ENCODE measurements around the gene DUSP12. TPM values are rescaled to one million over a fixed set of nuclear protein-coding genes. Genes with fewer than 3 reads are reported as not detected.

The DUSP12 gene
- polyA plus RNA-seq, 1 of the 3 experiments (the other 2 are of a cell fraction) = 41.7 TPM

DNA sequence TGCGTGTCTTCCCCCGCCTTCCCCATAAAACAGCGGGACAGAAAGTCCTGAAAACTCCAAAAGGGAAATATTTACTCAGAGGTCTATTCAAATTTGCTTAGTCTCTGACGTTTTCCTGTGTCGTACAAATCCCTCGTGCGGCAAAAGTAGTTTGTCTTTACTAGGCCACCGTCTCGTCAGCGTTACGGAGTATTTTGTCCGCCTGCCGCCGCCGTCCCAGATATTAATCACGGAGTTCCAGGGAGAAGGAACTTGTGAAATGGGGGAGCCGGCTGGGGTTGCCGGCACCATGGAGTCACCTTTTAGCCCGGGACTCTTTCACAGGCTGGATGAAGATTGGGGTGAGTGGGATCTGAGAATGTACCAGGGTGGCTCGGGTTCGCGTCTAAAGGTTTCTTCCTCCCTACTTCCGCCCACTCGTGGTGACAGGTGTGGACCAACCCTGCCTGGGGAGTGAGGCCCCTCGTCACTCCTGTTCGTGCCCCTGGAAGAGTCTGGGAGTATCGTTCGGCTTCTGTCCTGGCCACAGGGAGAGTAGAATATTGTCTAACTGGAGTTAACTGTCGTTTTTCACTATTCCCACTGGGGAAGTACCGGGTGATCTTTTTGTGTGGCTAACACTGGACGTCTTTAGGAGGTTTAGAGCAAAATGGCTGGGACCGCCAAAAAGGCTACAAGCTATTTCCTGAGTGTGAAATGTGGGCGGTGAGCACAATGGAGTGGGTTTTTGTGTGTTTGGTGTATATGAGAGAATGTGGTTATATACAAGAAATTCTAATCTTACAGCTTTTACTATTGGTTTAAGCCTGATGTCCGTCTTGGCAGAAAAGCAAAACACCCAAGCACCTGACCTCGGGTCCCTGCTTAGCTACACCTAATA, 16.8 kb downstream of the DUSP12 start, which contains the start of gene ATF6:
TSS of gene ATF6 (plus strand) at position 219 of the 880 bp plus-strand sequence. CDS start at position 260, 41 bp downstream.
- Histone ChIP-seq H3K36me3 (replicated peaks in 1 of 2; ENCODE audit: control insufficient read depth in 1 of 2, insufficient read depth in 2 of 2, low read length in 1 of 2) (no peaks in the 10 kb centered on the region), H4K20me1 (ENCODE audit: insufficient read depth) (no peaks in the 10 kb centered on the region), H3K79me2 (ENCODE audit: insufficient read depth) (peaks cover 51% of the 10 kb centered on the region), H2AFZ (ENCODE audit: low read depth) (peak within 1 kb of the TSS; percentile 86), H3F3A (replicated peaks; ENCODE audit: insufficient read depth) (peaks cover 10% of the 10 kb centered on the region), H3K4me1 (ENCODE audit: control insufficient read depth in 1 of 2, insufficient read depth in 2 of 2, low read depth in 1 of 2, low read length in 1 of 2) (peaks cover 4 to 5% of the 10 kb centered on the region in 2 experiments; a peak in 3 of 4 replicates), H3K9ac (peak within 1 kb of the TSS; percentile 81), H3K27ac (ENCODE audit: low read depth in 2 of 2, low read length in 1 of 2) (peak within 1 kb of the TSS; percentile 68 to 96), H3K4me3 (ENCODE audit: low read depth in 2 of 2, low read length in 1 of 2) (peak within 1 kb of the TSS; percentile 90 to 93), H3K27me3 (ENCODE audit: insufficient read depth) (no peaks in the 10 kb centered on the region), H3K9me2 (no peaks in the 10 kb centered on the region), H3K9me3 (no peaks in the 10 kb centered on the region), H3K4me2 (peak within 1 kb of the TSS; percentile 75)
- ChIA-PET CTCF (interaction anchor here (0.8 to 1.7 kb wide), 3 partner anchors 10 to 86 kb away, joined by 3 to 4 read pairs (median 3); no protein-coding TSS in a partner anchor), POLR2A (no interaction called here)
- 1% methylated on average over 30 of the region's 35 CpGs for WGBS (ENCODE audit: low lambda C conversion rate)
- peak; percentile 64 for DNase-seq
- TF ChIP-seq CTCF (IDR thresholded peaks at IDR 0.05) = peak; percentile 12; the same call in 1 of the 2 replicates
- peak; percentile 90 for TF ChIP-seq MXI1 (IDR thresholded peaks at IDR 0.05; ENCODE audit: low read depth, low read length)
- peak; percentile 99 for TF ChIP-seq SIN3A (IDR thresholded peaks at IDR 0.05; ENCODE audit: borderline replicate concordance, low read depth, low read length)
- TF ChIP-seq PBX3 (IDR thresholded peaks at IDR 0.05) = peak; percentile 63; the same call in 1 of the 2 replicates
- peak; percentile 94 for TF ChIP-seq ELF1 (IDR thresholded peaks at IDR 0.05)
- TF ChIP-seq RXRA (IDR thresholded peaks at IDR 0.05; ENCODE audit: borderline replicate concordance, low read depth) = no peak
- peak; percentile 63 for TF ChIP-seq GABPA (IDR thresholded peaks at IDR 0.05; ENCODE audit: low read depth)
- TF ChIP-seq TEAD4 (IDR thresholded peaks at IDR 0.05; ENCODE audit: borderline replicate concordance, insufficient read depth) = no peak
- TF ChIP-seq NRF1 (IDR thresholded peaks at IDR 0.05; ENCODE audit: low read depth, low read length) = no peak
- TF ChIP-seq RAD21 (IDR thresholded peaks at IDR 0.05; ENCODE audit: low read length) = no peak
- TF ChIP-seq, protein P1, sequence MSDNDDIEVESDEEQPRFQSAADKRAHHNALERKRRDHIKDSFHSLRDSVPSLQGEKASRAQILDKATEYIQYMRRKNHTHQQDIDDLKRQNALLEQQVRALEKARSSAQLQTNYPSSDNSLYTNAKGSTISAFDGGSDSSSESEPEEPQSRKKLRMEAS (IDR thresholded peaks at IDR 0.05; ENCODE audit: low read depth) = peak; percentile 95
- no peak; the same call in 1 of the 2 replicates for TF ChIP-seq NFIC (IDR thresholded peaks at IDR 0.05; ENCODE audit: borderline replicate concordance)
- no peak for TF ChIP-seq JUND (IDR thresholded peaks at IDR 0.05)
- TF ChIP-seq POLR2AphosphoS5 (IDR thresholded peaks at IDR 0.05; ENCODE audit: low read depth, low read length) = peak; percentile 83; the same call in 1 of the 2 replicates
- no peak; the same call in 1 of the 2 replicates for TF ChIP-seq RFX5 (IDR thresholded peaks at IDR 0.05; ENCODE audit: low read length)
- peak; percentile 85; the same call in 1 of the 2 replicates for TF ChIP-seq TAF1 (IDR thresholded peaks at IDR 0.05; ENCODE audit: borderline replicate concordance, low read depth, low read length)
- no peak for TF ChIP-seq FOXM1 (IDR thresholded peaks at IDR 0.05; ENCODE audit: low read depth)
- TF ChIP-seq IRF3 (IDR thresholded peaks at IDR 0.05; ENCODE audit: low read depth, low read length) = no peak
- peak; percentile 41 to 54; a peak in 2 of 4 replicates for TF ChIP-seq EP300 (IDR thresholded peaks at IDR 0.05; ENCODE audit: borderline replicate concordance in 1 of 2, low read depth in 1 of 2, low read length in 1 of 2)
- no peak for TF ChIP-seq MEF2A (IDR thresholded peaks at IDR 0.05; ENCODE audit: borderline replicate concordance, low read depth)
- TF ChIP-seq ZBTB33 (IDR thresholded peaks at IDR 0.05; ENCODE audit: borderline replicate concordance, low read depth) = peak; percentile 90
- TF ChIP-seq, protein P2, sequence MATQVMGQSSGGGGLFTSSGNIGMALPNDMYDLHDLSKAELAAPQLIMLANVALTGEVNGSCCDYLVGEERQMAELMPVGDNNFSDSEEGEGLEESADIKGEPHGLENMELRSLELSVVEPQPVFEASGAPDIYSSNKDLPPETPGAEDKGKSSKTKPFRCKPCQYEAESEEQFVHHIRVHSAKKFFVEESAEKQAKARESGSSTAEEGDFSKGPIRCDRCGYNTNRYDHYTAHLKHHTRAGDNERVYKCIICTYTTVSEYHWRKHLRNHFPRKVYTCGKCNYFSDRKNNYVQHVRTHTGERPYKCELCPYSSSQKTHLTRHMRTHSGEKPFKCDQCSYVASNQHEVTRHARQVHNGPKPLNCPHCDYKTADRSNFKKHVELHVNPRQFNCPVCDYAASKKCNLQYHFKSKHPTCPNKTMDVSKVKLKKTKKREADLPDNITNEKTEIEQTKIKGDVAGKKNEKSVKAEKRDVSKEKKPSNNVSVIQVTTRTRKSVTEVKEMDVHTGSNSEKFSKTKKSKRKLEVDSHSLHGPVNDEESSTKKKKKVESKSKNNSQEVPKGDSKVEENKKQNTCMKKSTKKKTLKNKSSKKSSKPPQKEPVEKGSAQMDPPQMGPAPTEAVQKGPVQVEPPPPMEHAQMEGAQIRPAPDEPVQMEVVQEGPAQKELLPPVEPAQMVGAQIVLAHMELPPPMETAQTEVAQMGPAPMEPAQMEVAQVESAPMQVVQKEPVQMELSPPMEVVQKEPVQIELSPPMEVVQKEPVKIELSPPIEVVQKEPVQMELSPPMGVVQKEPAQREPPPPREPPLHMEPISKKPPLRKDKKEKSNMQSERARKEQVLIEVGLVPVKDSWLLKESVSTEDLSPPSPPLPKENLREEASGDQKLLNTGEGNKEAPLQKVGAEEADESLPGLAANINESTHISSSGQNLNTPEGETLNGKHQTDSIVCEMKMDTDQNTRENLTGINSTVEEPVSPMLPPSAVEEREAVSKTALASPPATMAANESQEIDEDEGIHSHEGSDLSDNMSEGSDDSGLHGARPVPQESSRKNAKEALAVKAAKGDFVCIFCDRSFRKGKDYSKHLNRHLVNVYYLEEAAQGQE (IDR thresholded peaks at IDR 0.05; ENCODE audit: low read depth, low read length) = peak; percentile 83

All from SK-N-SH (cell line).